Heart left ventricle (tissue), 16 donors: ENCODE results near the gene NFE2. TPM values are rescaled to one million over a fixed set of nuclear protein-coding genes. Genes with fewer than 3 reads are reported as not detected.

Source experiments
- ATAC-seq, 4 donors: fragments of 200-7000 bp; cut with Tn5 transposase; one replicate each; pipeline ENCODE4 v1.9.1; 2020 to 2022; ENCODE audit warnings: moderate library complexity in 4 of 4, mild to moderate bottlenecking in 3 of 4, moderate number of reproducible peaks in 1 of 4
- DNase-seq, 5 donors: peaks; one replicate each; pipeline ENCODE4 v3.0.0-alpha.2; 2020
- H3K27ac ChIP-seq, 12 donors: fragments of 200-600 bp; sonication (generic) in 4 of 12; one replicate each; pipeline versions ENCODE4 v1.5.0 to v1.8.0; 2016 to 2022; ENCODE audit warnings: mild to moderate bottlenecking in 2 of 12
- H3K27me3 ChIP-seq, 9 donors: fragments of 200-600 bp; sonication (generic) in 2 of 9; one replicate each; pipeline versions ENCODE4 v1.5.1 to v1.8.0; 2016 to 2022; ENCODE audit warnings: mild to moderate bottlenecking in 3 of 9
- H3K36me3 ChIP-seq, 9 donors: fragments of 200-600 bp; sonication (generic) in 2 of 9; one replicate each; pipeline versions ENCODE4 v1.5.0 to v1.8.0; 2018 to 2022; ENCODE audit warnings: mild to moderate bottlenecking in 2 of 9
- H3K4me1 ChIP-seq, 12 donors: fragments of 200-600 bp; sonication (generic) in 4 of 12; one replicate each; pipeline versions ENCODE4 v1.5.0 to v1.8.0; 2016 to 2022; ENCODE audit warnings: mild to moderate bottlenecking in 3 of 12
- H3K4me3 ChIP-seq, 12 donors: fragments of 200-600 bp; sonication (generic) in 4 of 12; one replicate each; pipeline versions ENCODE4 v1.5.0 to v1.8.0; 2017 to 2022; ENCODE audit warnings: mild to moderate bottlenecking in 9 of 12, moderate library complexity in 4 of 12
- H3K9me3 ChIP-seq, 12 donors: fragments of 200-600 bp; sonication (generic) in 4 of 12; one replicate each; pipeline versions ENCODE4 v1.5.0 to v1.8.0; 2016 to 2022; ENCODE audit warnings: mild to moderate bottlenecking in 1 of 12
- CTCF ChIP-seq, 12 donors: fragments of 200-600 bp; sonication (generic) in 4 of 12; IDR thresholded peaks; one replicate each; pipeline versions ENCODE4 v1.5.0 to v1.8.0; 2018 to 2022; ENCODE audit warnings: antibody characterized with exemption in 12 of 12, mild to moderate bottlenecking in 5 of 12
- POLR2A ChIP-seq, 2 donors: fragments of 450-650 bp; IDR thresholded peaks; one replicate each; pipeline ENCODE4 v1.6.1; 2017; ENCODE audit warnings: antibody characterized with exemption in 2 of 2, mild to moderate bottlenecking in 2 of 2, moderate library complexity in 2 of 2
- WGBS, 4 donors: extraction: QIAGEN DNeasy Blood & Tissue Kit in 2 of 4; methylation state at CpG; one replicate each; pipeline versions ENCODE4 v1.1.5 to v1.1.7; 2013 to 2018; 5-methylcytosine and 5-hydroxymethylcytosine counted together
- intact Hi-C, 10 donors: fragments of 100-400 bp; cut with DNase I; formaldehyde crosslinking; loops; one replicate each; pipeline versions ENCODE4 v1.11.1 to v1.14.2; 2022
- polyA plus RNA-seq, 2 donors: library from polyadenylated mRNA; stranded (reverse); fragments of 200-250 nt; gene quantifications; one replicate each; pipeline ENCODE4 v1.2.3, GENCODE V29; 2013
- total RNA-seq, 9 donors: library from RNA; depleted of rRNA in 2 of 9; stranded (reverse); fragments of >200 nt in 2 of 9; fragmentation: NEBNext Ultra II Directional in 3 of 9; extraction: Animal tissue kit (Norgen Biotek cat#: 25700) in 3 of 9; gene quantifications; one replicate each; pipeline versions ENCODE4 v1.1.0 to v1.2.4, GENCODE V29; 2016 to 2023
- donor health status: ischemic (EF 13 %, LVEDD 7.1; RV severe dilation, severe dysfunction).
- donor health status: healthy with polysubstance abuse.
- donor health status: DM: no; HTN: yes; CAD: no.
- donor health status: DM: no; HTN: no; CAD: no.
- donor health status: ischemic (EF 25% LVEDD 6.9; RV normal size, moderate dysfunction).
- donor health status: ischemic (EF 25% LVEDD 5.7; RV mildly dilated, moderate dysfunction).
- donor health status: healthy.
- donor health status: DM: yes; HTN: yes; CAD: no.
- donor health status: ischemic (EF 35%, LVEDD 5.7; RV mildly dilated, moderate dysfunction).
- donor health status: nonischemic (EF 11% LVEDD 7.7; RV severe dilation, severe dysfunction).
- donor health status: DM: yes; HTN: yes; CAD: no.
- donor health status: PGD.
- donor health status: ischemic (EF 29% LVEDD 5.4; RV normal size, mild dysfunction).
- donor health status: nonischemic (EF 23%, LVEDD 6.1; RV moderate dilation, normal function).

NFE2 gene
- total and polyA plus RNA-seq, 11 donors, result 0.21 to 1.7 (median 0.51) TPM; not detected in 2

GRCh38 chr12:54257332-54257731, 43.5 kb downstream of the NFE2 start:
- Histone ChIP-seq H3K27me3 (no peaks in the 10 kb centered on the region), H3K9me3 (no peaks in the 10 kb centered on the region), H3K4me1 (peaks cover 2 to 58% (median 43%) of the 10 kb centered on the region in 12 donors), H3K27ac (peak overlapping the region in 5 of 12 donors; percentile 4 to 97 (median 76)), H3K36me3 (peaks cover 0 to 54% (median 35%) of the 10 kb centered on the region in 9 donors), H3K4me3 (no peak overlapping the region)
- TF ChIP-seq POLR2A (IDR thresholded peaks at IDR 0.05) (no peak), CTCF (IDR thresholded peaks at IDR 0.05) (no peak)
- ATAC-seq, result no peak
- 88 to 89% (median 89%) methylated on average over 8 of the region's 8 CpGs for WGBS, 4 donors
- DNase-seq, result no peak
- intact Hi-C loops, result loop anchor here in 4 of 10 donors (10.0 kb wide), 2 partner anchors 67 to 107 kb away; partner anchors contain the start of genes COPZ1 (in 2 of the 4) and GPR84 (in 2 of the 4)

- H3K9me3 ChIP-seq, result no peaks in the 10 kb centered on the region
- peaks cover 0 to 83% (median 62%) of the 10 kb centered on the region in 9 donors for H3K36me3 ChIP-seq
- WGBS, 4 donors, result 94 to 100% (median 96%) methylated on average over 4 of the region's 4 CpGs
- peaks cover 0 to 29% (median 16%) of the 10 kb centered on the region in 12 donors for H3K4me1 ChIP-seq
- no peak overlapping the region for H3K4me3 ChIP-seq
- no peak for TF ChIP-seq POLR2A (IDR thresholded peaks at IDR 0.05)
- TF ChIP-seq CTCF (IDR thresholded peaks at IDR 0.05), result no peak
- intact Hi-C loops, result loop anchor here in 4 of 10 donors (2.0 to 10.0 kb wide), 3 partner anchors 70 to 112 kb away; partner anchors contain the start of genes COPZ1 (in 2 of the 4) and GPR84 (in 2 of the 4)
- DNase-seq (no peak), ATAC-seq (no peak)
- H3K27me3 ChIP-seq, result no peaks in the 10 kb centered on the region
- no peak overlapping the region for H3K27ac ChIP-seq
Measured at GRCh38 chr12:54253240-54253639, 47.6 kb downstream of the NFE2 start.

DNA sequence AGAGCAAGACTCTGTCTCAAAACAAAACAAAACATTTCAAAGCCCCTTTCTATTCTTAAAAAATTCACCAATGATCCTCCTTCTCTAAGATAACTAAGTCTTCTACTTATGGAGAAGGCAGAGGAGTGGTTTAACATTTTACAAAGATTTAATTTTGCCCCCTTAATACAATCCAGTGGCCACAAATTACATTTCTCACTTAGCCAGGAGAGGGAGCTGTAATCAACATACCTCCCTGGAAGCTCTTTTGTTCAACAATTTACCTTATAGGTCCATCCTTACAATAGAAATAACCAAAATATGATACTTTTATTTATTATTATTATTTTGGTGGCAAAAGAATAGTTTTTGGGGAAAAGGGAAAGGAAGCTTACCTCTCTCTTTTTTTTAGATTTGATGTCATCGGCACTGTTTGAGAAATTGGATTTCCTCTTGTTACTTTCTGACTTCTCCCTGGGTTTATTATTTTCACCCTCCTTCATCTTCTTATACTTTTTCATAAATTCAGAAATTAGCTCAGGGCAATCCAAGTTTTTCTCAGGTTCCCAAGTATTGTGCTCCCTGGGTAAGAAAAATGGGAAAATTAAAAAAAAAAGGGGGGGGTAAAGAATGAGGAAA, 49.0 kb downstream of the NFE2 start:
- ATAC-seq (peak in 2 of 4 donors; percentile 32 to 48), DNase-seq (no peak)
- Histone ChIP-seq H3K27ac (no peak overlapping the region), H3K4me1 (peaks cover 0 to 17% (median 11%) of the 10 kb centered on the region in 12 donors), H3K9me3 (no peaks in the 10 kb centered on the region), H3K4me3 (no peak overlapping the region), H3K36me3 (peaks cover 0 to 83% (median 67%) of the 10 kb centered on the region in 9 donors), H3K27me3 (no peaks in the 10 kb centered on the region)
- WGBS, 4 donors, result 88 to 96% (median 93%) methylated on average over 1 of the region's 1 CpG
- TF ChIP-seq POLR2A (IDR thresholded peaks at IDR 0.05), result no peak
- TF ChIP-seq CTCF (IDR thresholded peaks at IDR 0.05), result peak; percentile 46 to 71 (median 62)
- intact Hi-C loops, result loop anchor here in 4 of 10 donors (2.0 to 10.0 kb wide), 3 partner anchors 71 to 113 kb away; partner anchors contain the start of genes COPZ1 (in 2 of the 4) and GPR84 (in 2 of the 4)

DNA sequence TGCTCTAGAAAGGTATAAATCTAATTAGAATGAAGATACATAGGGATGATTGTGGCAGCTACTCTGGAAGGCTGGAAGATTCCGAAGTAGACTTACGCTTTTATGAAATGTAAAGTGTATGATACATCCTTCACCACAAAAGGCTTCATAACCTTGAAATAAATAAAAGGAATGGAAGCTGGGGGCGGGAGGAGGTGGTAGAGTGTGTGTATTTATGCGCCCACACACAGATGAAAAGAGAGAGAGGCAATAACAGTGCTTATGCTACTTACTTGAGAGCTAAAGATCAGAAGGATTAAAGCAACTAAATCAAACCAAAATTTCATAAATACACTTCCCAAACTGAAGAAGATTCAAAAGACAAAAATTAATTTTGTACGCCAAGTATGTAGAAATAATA, 51.3 kb downstream of the NFE2 start:
- DNase-seq (no peak), ATAC-seq (no peak)
- Histone ChIP-seq H3K27me3 (no peaks in the 10 kb centered on the region), H3K27ac (peak overlapping the region in 6 of 12 donors; percentile 49 to 77 (median 57)), H3K9me3 (no peaks in the 10 kb centered on the region), H3K4me1 (peaks cover 0 to 29% (median 11%) of the 10 kb centered on the region in 12 donors), H3K36me3 (peaks cover 0 to 78% (median 65%) of the 10 kb centered on the region in 9 donors), H3K4me3 (no peak overlapping the region)
- intact Hi-C loops, result loop anchor here in 1 of 10 donors (5.0 kb wide), 1 partner anchor 78 kb away; the partner anchor contains the start of gene COPZ1
- 97 to 98% (median 97%) methylated on average over 5 of the region's 5 CpGs for WGBS, 4 donors
- TF ChIP-seq CTCF (IDR thresholded peaks at IDR 0.05) (no peak), POLR2A (IDR thresholded peaks at IDR 0.05) (no peak)
